Mesenchymal stem cell (in vitro differentiated cells and primary cell): Measurements from ENCODE around the gene PPME1.

ENCODE experiments used
- DNase-seq: peaks from one replicate; pipeline ENCODE4 v3.0.0-alpha.2; 2013
- H2AFZ ChIP-seq: one replicate; pipeline ENCODE4 v1.6.1; 2013; ENCODE audit warnings: low read depth, mild to moderate bottlenecking, control low read depth, inconsistent platforms, low read length, moderate library complexity
- H2AK5ac ChIP-seq: 2 replicates; pipeline ENCODE4 v1.6.1; 2013; ENCODE audit warnings: low read length, moderate library complexity, mild to moderate bottlenecking, inconsistent platforms; ENCODE audit not compliant: severe bottlenecking
- H2BK120ac ChIP-seq: one replicate; pipeline ENCODE4 v1.6.1; 2013; ENCODE audit warnings: low read depth, mild to moderate bottlenecking, inconsistent platforms, low read length, moderate library complexity
- H2BK12ac ChIP-seq, 2 experiments: one replicate each; pipeline ENCODE4 v1.6.1; 2013; ENCODE audit warnings: inconsistent platforms in 2 of 2, low read length in 2 of 2, mild to moderate bottlenecking in 2 of 2, moderate library complexity in 2 of 2, control low read depth in 1 of 2
- H2BK15ac ChIP-seq: one replicate; pipeline ENCODE4 v1.6.1; 2013; ENCODE audit warnings: mild to moderate bottlenecking, low read depth, inconsistent platforms; ENCODE audit not compliant: poor library complexity, severe bottlenecking
- H2BK5ac ChIP-seq: 2 replicates; pipeline ENCODE4 v1.6.1; 2013; ENCODE audit warnings: low read depth, mild to moderate bottlenecking, low read length, control low read depth, inconsistent platforms; ENCODE audit not compliant: poor library complexity, severe bottlenecking
- H3K14ac ChIP-seq, 2 experiments: one replicate each; pipeline ENCODE4 v1.6.1; 2013; ENCODE audit warnings: inconsistent platforms in 2 of 2, low read length in 2 of 2, control low read depth in 1 of 2, mild to moderate bottlenecking in 1 of 2, moderate library complexity in 1 of 2
- H3K18ac ChIP-seq, 2 experiments: one replicate each; pipeline ENCODE4 v1.6.1; 2013; ENCODE audit warnings: inconsistent platforms in 2 of 2, low read length in 2 of 2, control low read depth in 1 of 2, low read depth in 1 of 2, mild to moderate bottlenecking in 1 of 2
- H3K23ac ChIP-seq, 2 experiments: one replicate each; pipeline ENCODE4 v1.6.1; 2013; ENCODE audit warnings: inconsistent platforms in 2 of 2, low read length in 2 of 2, mild to moderate bottlenecking in 2 of 2, moderate library complexity in 2 of 2, control low read depth in 1 of 2
- H3K27ac ChIP-seq: 2 replicates; pipeline ENCODE4 v1.5.1; 2013; ENCODE audit warnings: mild to moderate bottlenecking, moderate library complexity, low read length, control low read depth, inconsistent platforms; ENCODE audit not compliant: poor library complexity, severe bottlenecking
- H3K27me3 ChIP-seq, 2 experiments: 2 replicates each; pipeline versions ENCODE4 v1.6.1 to v1.7.0; 2013; ENCODE audit warnings: low read length in 2 of 2, mild to moderate bottlenecking in 2 of 2, moderate library complexity in 2 of 2, control low read depth in 1 of 2, inconsistent platforms in 1 of 2; ENCODE audit not compliant: control insufficient read depth in 1 of 2, insufficient read depth in 1 of 2
- H3K36me3 ChIP-seq, 2 experiments: 2 replicates each; pipeline versions ENCODE4 v1.6.1 to v1.7.0; 2013; ENCODE audit warnings: low read length in 2 of 2, control low read depth in 1 of 2, inconsistent platforms in 1 of 2, low read depth in 1 of 2, mild to moderate bottlenecking in 1 of 2; ENCODE audit not compliant: insufficient read depth in 2 of 2, control insufficient read depth in 1 of 2
- H3K4ac ChIP-seq, 2 experiments: one replicate each; pipeline ENCODE4 v1.6.1; 2013; ENCODE audit warnings: inconsistent platforms in 2 of 2, low read length in 2 of 2, mild to moderate bottlenecking in 2 of 2, moderate library complexity in 2 of 2, control low read depth in 1 of 2, low read depth in 1 of 2
- H3K4me1 ChIP-seq: 2 replicates; pipeline ENCODE4 v1.6.1; 2013; ENCODE audit warnings: low read depth, low read length, control low read depth; ENCODE audit not compliant: control insufficient read depth, insufficient read depth
- H3K4me2 ChIP-seq: 2 replicates; pipeline ENCODE4 v1.6.1; 2013; ENCODE audit warnings: low read length, mild to moderate bottlenecking, inconsistent platforms; ENCODE audit not compliant: poor library complexity, severe bottlenecking
- H3K4me3 ChIP-seq, 2 experiments: 2 replicates each; pipeline versions ENCODE4 v1.5.1 to v1.7.0; 2013; ENCODE audit warnings: low read length in 2 of 2, mild to moderate bottlenecking in 2 of 2, control low read depth in 1 of 2, low read depth in 1 of 2; ENCODE audit not compliant: insufficient read depth in 1 of 2
- H3K79me1 ChIP-seq: replicated peaks from 2 replicates; pipeline ENCODE4 v1.6.1; 2013; ENCODE audit warnings: mild to moderate bottlenecking, control low read depth, low read length, inconsistent platforms; ENCODE audit not compliant: poor library complexity, severe bottlenecking
- H3K9ac ChIP-seq: 2 replicates; pipeline ENCODE4 v1.7.0; 2013; ENCODE audit warnings: mild to moderate bottlenecking, low read length, moderate library complexity
- H3K9me3 ChIP-seq: 2 replicates; pipeline ENCODE4 v1.7.0; 2013; ENCODE audit warnings: mild to moderate bottlenecking, low read length; ENCODE audit not compliant: control insufficient read depth
- H4K8ac ChIP-seq: one replicate; pipeline ENCODE4 v1.6.1; 2013; ENCODE audit warnings: inconsistent platforms, mild to moderate bottlenecking, low read length, moderate library complexity
- H4K91ac ChIP-seq: one replicate; pipeline ENCODE4 v1.6.1; 2013; ENCODE audit warnings: mild to moderate bottlenecking, low read length, inconsistent platforms
- WGBS: methylation state at CpG from one replicate; pipeline ENCODE4 v1.1.7; 2013; ENCODE audit warnings: mixed read lengths; 5-methylcytosine and 5-hydroxymethylcytosine counted together

PPME1 gene

GRCh38 chr11:74157169-74157568 is 13.9 kb upstream of the PPME1 start:
- no peak overlapping the region for H3K27ac ChIP-seq
- H3K23ac ChIP-seq: no peak overlapping the region
- no peaks in the 10 kb centered on the region for H3K4me1 ChIP-seq
- H2BK15ac ChIP-seq: no peak overlapping the region
- no CpG with 5 or more reads among the region's 1 CpG for WGBS
- H3K4me2 ChIP-seq: no peak overlapping the region
- peaks cover 14 to 18% of the 10 kb centered on the region in 2 experiments for H3K36me3 ChIP-seq
- H2BK12ac ChIP-seq: no peak overlapping the region
- H2AFZ ChIP-seq: no peak overlapping the region
- no peak for DNase-seq
- H3K4ac ChIP-seq: no peak overlapping the region
- no peak overlapping the region for H4K91ac ChIP-seq
- H2BK120ac ChIP-seq: no peak overlapping the region
- no peak overlapping the region for H3K14ac ChIP-seq
- no peak overlapping the region for H3K4me3 ChIP-seq
- H3K9ac ChIP-seq: no peak overlapping the region
- H3K9me3 ChIP-seq: no peaks in the 10 kb centered on the region
- no peak overlapping the region for H4K8ac ChIP-seq
- H3K79me1 ChIP-seq: peaks cover 14% of the 10 kb centered on the region
- no peak overlapping the region for H3K18ac ChIP-seq
- no peak overlapping the region for H2BK5ac ChIP-seq
- H3K27me3 ChIP-seq: no peaks in the 10 kb centered on the region
- no peak overlapping the region for H2AK5ac ChIP-seq

DNA sequence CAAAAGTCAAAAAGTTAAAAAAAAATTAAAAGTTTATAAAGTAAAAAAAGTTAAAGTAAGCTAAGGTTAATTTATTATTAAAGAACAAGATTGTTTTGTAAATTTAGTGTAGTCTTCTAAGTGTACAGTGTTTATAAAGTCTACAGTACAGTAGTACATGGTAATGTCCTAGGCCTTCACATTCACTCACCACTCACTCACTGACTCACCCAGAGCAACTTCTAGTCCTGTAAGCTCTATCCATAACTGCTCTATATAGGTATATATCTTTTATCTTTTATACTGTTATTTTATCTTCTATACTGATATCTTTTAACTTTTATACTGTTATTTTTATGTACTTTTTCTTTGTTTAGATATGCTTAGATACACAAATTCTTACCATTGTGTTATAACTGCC is 11.4 kb upstream of the PPME1 start:
- Histone ChIP-seq H3K4me1 (no peaks in the 10 kb centered on the region), H3K27ac (no peak overlapping the region), H3K27me3 (no peaks in the 10 kb centered on the region), H2BK5ac (no peak overlapping the region), H3K4me2 (no peak overlapping the region), H2BK12ac (no peak overlapping the region), H3K4me3 (no peak overlapping the region), H3K36me3 (peaks cover 15 to 34% of the 10 kb centered on the region in 2 experiments), H4K91ac (no peak overlapping the region), H2BK120ac (no peak overlapping the region), H3K79me1 (peaks cover 18% of the 10 kb centered on the region), H4K8ac (no peak overlapping the region), H3K9me3 (no peaks in the 10 kb centered on the region), H2BK15ac (no peak overlapping the region), H2AK5ac (no peak overlapping the region), H2AFZ (no peak overlapping the region), H3K4ac (no peak overlapping the region), H3K18ac (no peak overlapping the region), H3K9ac (no peak overlapping the region), H3K23ac (no peak overlapping the region), H3K14ac (no peak overlapping the region)
- no peak for DNase-seq

- H3K4ac ChIP-seq: no peak overlapping the region
- 100% methylated on average over 2 of the region's 2 CpGs for WGBS
- H2BK15ac ChIP-seq: no peak overlapping the region
- H2BK12ac ChIP-seq: no peak overlapping the region
- H4K8ac ChIP-seq: no peak overlapping the region
- no peak overlapping the region for H3K23ac ChIP-seq
- H3K4me1 ChIP-seq: no peaks in the 10 kb centered on the region
- no peak overlapping the region for H3K4me2 ChIP-seq
- H3K79me1 ChIP-seq: peaks cover 13% of the 10 kb centered on the region
- H3K27me3 ChIP-seq: no peaks in the 10 kb centered on the region
- no peak overlapping the region for H2AK5ac ChIP-seq
- H3K4me3 ChIP-seq: no peak overlapping the region
- H2BK5ac ChIP-seq: no peak overlapping the region
- no peaks in the 10 kb centered on the region for H3K9me3 ChIP-seq
- no peak overlapping the region for H3K27ac ChIP-seq
- H3K14ac ChIP-seq: no peak overlapping the region
- H2BK120ac ChIP-seq: no peak overlapping the region
- peaks cover 14 to 61% of the 10 kb centered on the region in 2 experiments for H3K36me3 ChIP-seq
- no peak overlapping the region for H3K9ac ChIP-seq
- H4K91ac ChIP-seq: no peak overlapping the region
- no peak for DNase-seq
- no peak overlapping the region for H3K18ac ChIP-seq
- no peak overlapping the region for H2AFZ ChIP-seq
Observed at GRCh38 chr11:74162681-74163467, 8.2 kb upstream of the PPME1 start.

DNA sequence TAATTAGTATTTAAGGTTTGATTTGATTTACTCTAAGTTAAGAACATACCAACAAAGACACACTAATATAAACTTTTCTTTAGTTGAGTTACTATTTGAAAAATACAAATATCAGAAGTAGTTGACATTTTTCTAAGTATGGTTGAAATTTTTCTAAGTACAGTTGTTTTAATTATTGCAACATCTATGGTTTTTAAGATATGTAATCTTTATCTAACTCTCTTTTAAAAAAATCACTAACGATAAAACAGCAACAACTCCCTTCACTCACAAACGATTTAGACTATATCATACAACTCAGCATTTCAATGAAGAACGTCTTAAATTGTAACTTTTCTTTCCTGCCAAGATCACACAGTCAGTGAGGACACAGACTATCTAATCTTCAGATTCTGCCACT is 2.3 kb upstream of the PPME1 start:
- Histone ChIP-seq H3K4me1 (no peaks in the 10 kb centered on the region), H2BK120ac (no peak overlapping the region)
- WGBS: 77% methylated on average over 3 of the region's 3 CpGs

More for the DNA sequence above, 2.3 kb upstream of the PPME1 start:
- Histone ChIP-seq H2AFZ (no peak overlapping the region), H3K4me2 (no peak overlapping the region), H3K27ac (no peak overlapping the region), H3K79me1 (peaks cover 8% of the 10 kb centered on the region), H3K4me3 (no peak overlapping the region), H3K36me3 (peaks cover 11 to 40% of the 10 kb centered on the region in 2 experiments), H2BK15ac (no peak overlapping the region), H3K9ac (peak overlapping the region; percentile 97), H3K18ac (no peak overlapping the region), H4K91ac (no peak overlapping the region), H3K23ac (no peak overlapping the region), H3K4ac (no peak overlapping the region), H2BK5ac (no peak overlapping the region), H3K14ac (no peak overlapping the region), H2BK12ac (no peak overlapping the region), H2AK5ac (no peak overlapping the region), H3K27me3 (no peaks in the 10 kb centered on the region), H3K9me3 (no peaks in the 10 kb centered on the region), H4K8ac (no peak overlapping the region)
- no peak for DNase-seq
